Activated CD8-positive, alpha-beta memory T cell treated with anti-CD3 and anti-CD28 coated beads for 36 hours (primary cell): ENCODE data around the gene GPS1. TPM values are rescaled to one million over a fixed set of nuclear protein-coding genes. Genes with fewer than 3 reads are reported as not detected.
"Not testable (repeated sequence)": the region's sequence is repeated elsewhere in the genome, so short reads cannot be mapped to it uniquely, and the experiment has no call there.

Experiments
- CTCF ChIA-PET: fragments of 350-600 bp; sonication (Branson Sonifier 250); formaldehyde crosslinking; loops from one replicate; lab custom pipeline; 2021; ENCODE audit warnings: antibody characterized with exemption; lab: Charles Lee
- POLR2A ChIA-PET: fragments of 350-600 bp; sonication (Branson Sonifier 250); formaldehyde crosslinking; loops from one replicate; lab custom pipeline; 2021; ENCODE audit warnings: antibody characterized with exemption; lab: Charles Lee
- total RNA-seq, 2 experiments: library from RNA; stranded (reverse); gene quantifications; one replicate each; pipeline ENCODE4 v1.2.3, GENCODE V29; 2021

GPS1 gene
- total RNA-seq, 2 experiments from 2014 or later, result 118 TPM

DNA sequence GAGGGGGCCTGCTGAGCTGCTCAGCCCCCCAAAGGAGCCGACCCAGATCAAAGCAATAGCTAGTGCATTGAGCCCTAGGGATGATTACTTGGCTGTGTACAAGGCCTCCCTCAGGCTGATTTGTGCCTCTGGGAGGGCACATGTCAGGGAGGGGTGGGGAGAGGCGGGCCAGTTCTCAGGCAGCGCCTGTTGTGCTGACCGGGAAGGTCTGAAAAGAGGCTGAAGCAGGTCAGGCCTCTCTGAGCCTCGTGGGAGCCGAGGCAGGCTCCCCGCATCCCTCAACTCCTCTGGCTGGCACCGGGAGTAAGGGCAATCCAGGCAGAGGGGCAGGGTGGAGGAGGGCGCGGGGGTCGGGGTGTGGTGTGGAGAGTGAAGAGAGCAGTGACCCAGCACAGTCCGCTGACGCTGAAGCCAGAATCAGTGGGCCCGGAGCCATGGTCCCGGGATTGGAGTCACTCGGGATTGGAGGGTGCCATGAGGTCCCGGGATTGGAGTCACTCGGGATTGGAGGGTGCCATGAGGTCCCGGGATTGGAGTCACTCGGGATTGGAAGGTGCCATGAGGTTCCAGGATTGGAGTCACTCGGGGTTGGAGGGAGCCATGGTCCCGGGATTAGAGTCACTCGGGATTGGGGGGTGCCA is 17.2 kb upstream of the GPS1 start:
- ChIA-PET POLR2A (interaction anchor here (0.5 kb wide), 1 partner anchor 318 kb away, joined by 3 read pairs; no protein-coding TSS in a partner anchor), CTCF (interaction anchor here (0.6 to 2.1 kb wide), 5 partner anchors 15 to 119 kb away, joined by 3 to 8 read pairs (median 4); no protein-coding TSS in a partner anchor)

DNA sequence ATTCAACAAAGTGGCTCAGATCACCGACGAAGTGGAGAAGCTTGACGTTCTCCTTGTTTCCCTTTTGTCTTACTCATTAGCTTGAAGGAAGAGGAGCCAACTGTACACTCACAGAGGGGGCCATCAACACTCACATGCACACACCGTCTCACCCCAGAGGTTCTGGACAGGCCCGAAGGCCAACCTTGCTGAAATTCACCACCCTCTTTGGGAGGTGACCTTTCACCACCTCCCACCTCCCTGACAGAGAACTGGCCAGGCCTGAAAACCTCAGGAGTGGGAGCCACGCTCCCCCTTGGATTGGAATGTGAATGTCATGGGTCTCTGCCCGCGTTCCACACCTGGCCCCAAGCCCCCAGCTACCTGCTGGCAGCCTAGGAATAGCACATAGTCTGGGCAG is 16.2 kb upstream of the GPS1 start:
- ChIA-PET CTCF (interaction anchor here (0.6 to 2.1 kb wide), 7 partner anchors 14 to 390 kb away, joined by 3 to 8 read pairs (median 4); no protein-coding TSS in a partner anchor), POLR2A (interaction anchor here (1.3 kb wide), 2 partner anchors 19 to 63 kb away, joined by 3 read pairs; no protein-coding TSS in a partner anchor)

DNA sequence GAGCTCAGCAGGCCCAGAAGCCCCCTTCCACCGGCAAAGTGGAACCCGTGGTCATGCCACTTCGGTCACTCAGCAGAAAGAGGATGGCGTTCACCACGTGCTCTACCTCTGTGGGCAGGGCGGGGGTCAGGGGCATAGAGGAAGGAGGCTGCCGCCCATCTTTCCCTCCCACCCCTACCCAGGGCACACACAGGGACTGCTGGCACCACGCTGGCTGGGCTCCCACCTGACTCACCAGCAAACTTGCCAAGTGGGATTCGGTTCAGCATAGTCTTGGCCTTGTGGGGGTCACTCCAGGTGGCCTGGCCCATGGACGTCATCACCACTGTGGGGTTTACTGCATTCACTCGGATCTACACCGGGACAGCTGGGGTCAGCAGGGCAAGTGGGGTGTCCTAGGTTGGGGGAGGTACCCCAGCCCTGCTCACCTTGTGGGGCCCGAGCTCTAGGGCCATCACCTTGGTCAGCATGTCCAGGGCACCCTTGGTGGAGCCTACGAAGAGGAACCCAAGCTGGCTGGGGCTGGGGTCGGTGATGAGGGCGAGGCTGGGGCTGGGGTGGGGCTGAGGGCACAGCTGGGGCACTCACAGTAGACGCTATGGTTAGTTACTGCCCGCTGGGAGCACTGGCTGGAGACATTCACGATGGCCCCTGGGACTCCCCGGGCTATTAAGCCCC is 15.6 kb upstream of the GPS1 start:
- POLR2A ChIA-PET, result interaction anchor here (1.3 kb wide), 2 partner anchors 20 to 62 kb away, joined by 3 read pairs; no protein-coding TSS in a partner anchor
- CTCF ChIA-PET, result interaction anchor here (0.6 to 2.1 kb wide), 6 partner anchors 10 to 389 kb away, joined by 3 to 8 read pairs (median 4); no protein-coding TSS in a partner anchor

DNA sequence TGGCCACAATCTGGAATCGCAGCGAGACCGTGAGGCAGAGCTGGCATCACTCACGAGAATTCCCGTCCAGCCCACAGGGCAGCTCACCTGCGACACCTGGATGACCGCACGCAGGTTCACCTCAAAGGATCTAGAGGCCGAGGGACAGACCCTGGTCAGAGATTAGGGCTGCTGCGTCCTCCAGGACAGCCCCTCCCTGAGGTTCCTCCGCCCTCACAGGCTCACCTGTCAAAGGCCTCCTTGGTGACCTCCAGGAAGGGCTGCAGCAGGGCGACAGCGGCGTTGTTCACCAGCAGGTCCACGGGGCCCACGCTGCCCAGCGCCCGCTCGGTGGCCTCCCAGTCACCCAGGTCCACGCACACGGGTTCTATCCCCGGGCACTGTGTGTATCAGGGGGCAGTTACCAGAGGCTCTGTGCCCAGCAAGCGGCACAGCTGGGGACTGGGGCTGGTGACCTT is 15.0 kb upstream of the GPS1 start:
- ChIA-PET CTCF (interaction anchor here (1.3 to 2.1 kb wide), 3 partner anchors 10 to 17 kb away, joined by 4 to 8 read pairs (median 5); no protein-coding TSS in a partner anchor), POLR2A (interaction anchor here (1.3 kb wide), 2 partner anchors 20 to 62 kb away, joined by 3 read pairs; no protein-coding TSS in a partner anchor)

DNA sequence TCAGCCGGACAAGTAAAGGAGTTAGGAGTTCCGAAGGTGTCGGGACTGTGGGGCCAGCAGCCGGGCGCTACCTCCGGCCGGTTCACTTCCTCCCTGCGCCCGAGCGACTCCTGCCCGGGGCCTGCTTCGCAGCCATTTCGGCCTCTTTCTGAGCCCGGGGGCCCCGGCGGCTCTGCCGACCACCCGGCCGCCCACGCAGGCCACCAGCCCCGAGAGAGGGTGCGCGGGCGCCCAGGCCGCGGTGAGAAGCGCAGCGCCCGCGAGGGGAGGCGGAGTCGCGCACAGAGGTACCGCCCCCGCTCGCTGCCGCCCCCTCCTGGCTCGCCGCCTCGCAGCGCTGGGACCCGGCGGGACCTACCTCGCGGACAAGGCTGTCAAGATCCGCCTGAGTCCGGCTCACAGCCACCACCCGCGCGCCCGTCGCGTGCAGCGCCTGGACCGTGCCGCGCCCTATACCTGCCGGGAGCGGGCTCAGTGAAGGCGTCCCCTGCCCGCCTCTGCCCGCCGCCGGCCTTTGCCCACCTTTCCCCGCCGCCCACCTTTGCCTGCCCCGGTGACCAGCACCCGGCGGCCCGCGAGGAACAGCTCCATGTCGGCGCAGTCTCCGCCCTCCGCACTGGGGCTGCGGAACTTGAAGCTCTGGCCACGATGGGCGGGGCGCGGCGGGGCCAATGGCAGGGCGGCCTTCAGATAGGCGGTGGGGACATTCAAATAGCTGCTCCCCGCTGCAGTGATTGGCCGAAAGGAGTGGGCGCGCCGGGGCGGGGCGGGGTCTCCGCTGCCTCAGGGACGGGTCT is 14.4 kb upstream of the GPS1 start, which contains the start of gene DCXR:
TSS of gene DCXR (minus strand) at position 606 of the 797 bp plus-strand sequence. CDS start at position 591, 15 bp downstream.
- ChIA-PET CTCF (interaction anchor here (0.6 to 2.0 kb wide), 12 partner anchors 9 to 140 kb away, joined by 3 to 5 read pairs (median 3); partner anchors contain the start of genes LRRC45 and MAFG), POLR2A (interaction anchor here (0.7 to 1.4 kb wide), 10 partner anchors 12 to 177 kb away, joined by 3 to 7 read pairs (median 3); partner anchors contain the start of genes CENPX and LRRC45)

DNA sequence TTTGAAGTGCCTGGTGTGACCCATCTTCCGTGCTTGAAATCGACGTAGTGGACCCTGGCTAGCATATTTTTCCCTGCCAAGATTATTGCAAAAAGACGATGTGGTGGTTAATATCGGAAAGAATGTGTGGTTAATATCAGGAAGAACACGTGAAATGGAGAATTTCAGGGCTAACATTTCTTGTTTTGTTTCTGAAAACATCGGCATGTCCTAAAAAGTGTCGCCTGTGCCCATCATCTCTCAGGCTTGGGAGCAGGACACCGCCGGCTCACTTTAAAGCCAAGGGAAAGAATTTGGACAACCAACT is 13.9 kb upstream of the GPS1 start:
- ChIA-PET CTCF (interaction anchor here (0.6 to 2.0 kb wide), 11 partner anchors 8 to 141 kb away, joined by 3 to 5 read pairs (median 3); partner anchors contain the start of genes LRRC45 and MAFG), POLR2A (interaction anchor here (0.7 to 1.4 kb wide), 10 partner anchors 12 to 176 kb away, joined by 3 to 7 read pairs (median 3); partner anchors contain the start of genes CENPX and LRRC45)

DNA sequence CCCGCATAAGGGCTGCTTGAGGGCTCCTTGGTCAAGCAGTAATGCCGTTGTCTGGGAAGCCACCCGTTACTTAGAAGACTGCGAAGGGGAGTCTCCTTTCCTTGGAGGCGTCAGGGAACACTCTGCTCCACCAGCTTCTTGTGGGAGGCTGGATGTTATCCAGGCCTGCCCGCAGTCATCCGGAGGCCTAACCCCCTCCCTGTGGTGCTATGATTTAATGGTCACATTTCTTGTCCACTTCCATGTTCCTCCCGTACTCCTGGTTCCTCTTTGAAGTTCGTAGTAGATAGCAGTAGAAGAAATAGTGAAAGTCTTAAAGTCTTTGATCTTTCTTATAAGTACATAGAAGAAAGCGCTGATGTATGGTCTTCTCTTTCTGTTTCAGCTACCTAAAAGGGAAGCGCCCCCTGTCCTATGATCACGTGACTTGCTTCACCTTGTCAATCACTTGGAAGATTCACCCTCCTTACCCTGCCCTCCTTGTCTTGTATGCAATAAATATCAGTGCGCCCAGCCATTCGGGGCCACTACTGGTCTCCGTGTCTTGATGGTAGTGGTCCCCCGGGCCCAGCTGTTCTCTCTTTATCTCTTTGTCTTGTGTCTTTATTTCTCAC is 12.8 kb upstream of the GPS1 start:
- CTCF ChIA-PET, result interaction anchor here (0.6 to 0.9 kb wide), 3 partner anchors 10 to 623 kb away, joined by 3 to 4 read pairs (median 3); no protein-coding TSS in a partner anchor

DNA sequence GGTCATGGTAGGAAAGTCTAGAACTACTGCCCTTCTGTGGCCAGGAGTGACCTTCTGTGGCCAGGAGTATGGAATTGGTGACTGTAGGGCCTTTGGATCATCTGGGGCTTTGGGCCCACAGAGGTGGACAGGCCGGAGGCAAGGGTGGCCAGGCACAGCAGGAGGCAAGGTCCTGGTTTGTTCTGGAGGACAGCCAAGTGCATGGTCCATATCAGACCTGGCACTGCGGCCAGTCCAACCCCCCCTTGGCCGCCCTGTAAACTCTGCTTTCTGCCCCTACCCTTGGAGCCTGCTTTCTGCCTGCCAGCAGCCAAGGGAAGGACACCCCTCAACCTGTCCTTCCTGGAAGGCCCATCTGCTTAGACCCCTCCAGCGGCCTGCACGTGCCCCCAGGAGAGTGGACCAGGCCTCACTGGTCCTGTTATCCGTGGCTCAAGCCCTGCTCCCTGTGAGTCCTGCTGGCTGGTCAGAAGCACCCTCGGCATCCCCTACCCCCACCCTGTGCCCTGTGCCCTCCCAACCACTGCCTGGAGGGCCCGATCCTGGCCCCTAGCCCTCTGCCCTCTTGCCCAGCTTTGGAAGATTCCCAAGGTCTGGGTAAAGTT is 11.9 kb upstream of the GPS1 start:
- ChIA-PET CTCF (interaction anchor here (0.6 to 1.0 kb wide), 3 partner anchors 9 to 622 kb away, joined by 3 to 6 read pairs (median 4); no protein-coding TSS in a partner anchor), POLR2A (no interaction called here)

More for the DNA sequence above, 12.8 kb upstream of the GPS1 start:
- POLR2A ChIA-PET, result not testable (repeated sequence)

DNA sequence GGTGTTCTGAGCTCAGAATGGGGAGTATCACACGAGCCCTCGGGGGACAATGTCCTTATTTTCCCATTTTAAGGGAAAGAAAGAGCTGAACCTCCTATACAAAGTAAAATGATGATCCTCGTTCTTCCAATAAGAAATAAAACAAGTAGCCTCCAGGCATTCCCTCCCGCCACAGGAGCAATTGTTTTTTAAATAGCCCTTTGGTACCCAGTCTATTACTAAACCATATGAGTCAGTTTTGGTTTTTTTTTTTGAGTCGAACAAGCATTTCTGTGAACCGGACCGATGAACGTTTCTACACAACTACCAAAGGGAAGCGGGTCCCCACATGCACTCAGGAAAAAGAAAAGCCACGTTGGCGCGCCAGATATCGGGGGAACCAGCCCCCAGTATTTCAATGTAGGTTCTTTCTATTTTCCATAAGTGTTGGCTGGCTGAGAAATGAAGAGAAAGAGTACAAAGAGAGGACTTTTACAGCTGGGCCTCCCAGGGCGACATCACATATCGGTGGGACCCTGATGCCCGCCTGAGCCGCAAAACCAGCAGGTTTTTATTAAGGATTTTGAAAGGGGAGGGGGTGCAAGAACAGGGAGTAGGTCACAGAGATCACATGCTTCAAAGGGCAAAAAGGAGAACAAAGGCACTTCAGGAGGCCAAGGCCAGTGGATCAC is 10.4 kb upstream of the GPS1 start:
- ChIA-PET POLR2A (no interaction called here), CTCF (interaction anchor here (1.2 kb wide), 1 partner anchor 57 kb away, joined by 3 read pairs; the partner anchor contains the start of gene FASN)

DNA sequence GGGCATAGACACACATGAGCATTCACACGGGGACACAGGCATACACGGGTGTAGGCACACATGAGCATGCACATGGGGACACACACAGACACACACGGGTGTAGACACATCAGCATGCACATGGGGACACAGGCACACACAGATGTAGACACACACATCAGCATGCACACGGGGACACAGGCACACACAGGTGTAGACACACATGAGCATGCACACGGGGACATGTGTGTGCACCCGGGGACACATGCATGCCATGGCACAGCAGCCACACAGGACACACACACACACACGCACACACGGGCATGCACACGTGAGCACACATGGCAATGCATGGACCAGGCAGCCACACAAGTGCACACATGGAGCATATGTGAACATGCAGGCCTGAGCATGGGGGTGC is 9.0 kb upstream of the GPS1 start:
- ChIA-PET CTCF (no interaction called here), POLR2A (no interaction called here)

DNA sequence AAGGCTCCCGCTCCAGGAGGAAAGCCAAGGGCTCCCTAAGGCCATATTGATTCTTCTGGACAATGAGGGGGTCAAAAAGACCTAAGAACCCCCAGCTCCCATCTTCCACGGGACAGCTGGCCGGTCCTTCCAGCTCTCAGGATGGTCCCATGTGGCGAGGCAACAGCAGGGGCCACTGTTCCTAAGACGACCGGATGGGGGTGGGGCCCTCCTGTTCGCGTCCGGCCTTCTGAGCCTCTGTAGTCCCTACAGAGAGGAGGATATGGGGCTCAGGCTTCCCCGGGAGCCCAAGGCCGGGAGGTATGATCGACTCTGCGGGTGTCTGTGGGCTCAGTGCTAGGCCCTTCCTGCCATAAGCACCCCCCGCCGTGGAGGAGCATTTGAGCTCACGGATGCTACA is 8.2 kb upstream of the GPS1 start:
- POLR2A ChIA-PET, result no interaction called here

DNA sequence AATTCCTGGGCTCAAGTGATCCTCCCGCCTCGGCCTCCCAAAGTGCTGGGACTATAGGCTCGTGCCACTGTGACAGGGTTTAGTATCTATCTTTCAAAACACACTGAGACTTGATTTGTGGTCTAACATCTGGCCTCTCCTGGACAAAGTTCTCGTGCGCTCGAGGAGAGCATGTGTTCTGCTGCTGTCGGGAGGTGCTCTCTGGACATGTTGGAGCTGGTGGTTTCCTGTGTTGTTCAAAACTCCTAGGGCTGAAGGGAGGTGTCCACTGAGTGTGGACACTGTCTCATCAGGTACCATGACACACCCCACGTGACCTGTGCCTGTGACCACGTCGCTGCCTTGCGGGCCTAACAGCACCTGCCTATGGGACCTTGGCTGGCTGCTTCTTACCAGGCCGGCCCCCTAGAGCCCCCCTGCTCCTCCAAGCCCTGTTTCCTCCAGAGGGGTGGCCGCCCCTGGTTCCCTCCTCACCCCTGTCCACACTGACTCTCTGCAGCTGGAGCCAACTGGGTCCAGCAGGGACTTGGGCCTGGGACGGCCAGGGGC is 5.7 kb upstream of the GPS1 start:
- CTCF ChIA-PET, result interaction anchor here (1.7 kb wide), 1 partner anchor 9 kb away, joined by 5 read pairs; the partner anchor contains the start of gene DCXR
- POLR2A ChIA-PET, result no interaction called here

More for the DNA sequence above, 8.2 kb upstream of the GPS1 start:
- CTCF ChIA-PET, result no interaction called here

DNA sequence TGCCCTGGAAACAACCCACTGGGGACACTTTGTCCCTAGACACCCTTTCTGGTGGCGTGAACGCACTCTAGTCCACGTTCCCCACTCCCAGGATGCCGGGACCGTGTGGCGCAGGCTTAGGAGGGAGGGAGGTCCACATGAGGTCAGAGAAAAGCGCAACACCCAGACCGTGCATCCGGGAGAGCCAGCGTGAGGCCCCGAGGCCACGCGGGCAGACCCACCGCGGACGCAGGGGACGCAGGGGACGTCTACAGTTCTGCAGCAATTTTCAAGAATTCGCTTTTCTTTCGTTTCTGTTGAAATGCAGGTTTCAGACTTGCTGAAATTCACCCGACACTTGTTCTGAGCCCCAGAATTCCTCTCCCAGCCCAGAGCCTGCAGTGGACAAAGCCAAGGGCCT is 4.8 kb upstream of the GPS1 start:
- ChIA-PET POLR2A (no interaction called here), CTCF (interaction anchor here (1.7 kb wide), 1 partner anchor 10 kb away, joined by 5 read pairs; the partner anchor contains the start of gene DCXR)

DNA sequence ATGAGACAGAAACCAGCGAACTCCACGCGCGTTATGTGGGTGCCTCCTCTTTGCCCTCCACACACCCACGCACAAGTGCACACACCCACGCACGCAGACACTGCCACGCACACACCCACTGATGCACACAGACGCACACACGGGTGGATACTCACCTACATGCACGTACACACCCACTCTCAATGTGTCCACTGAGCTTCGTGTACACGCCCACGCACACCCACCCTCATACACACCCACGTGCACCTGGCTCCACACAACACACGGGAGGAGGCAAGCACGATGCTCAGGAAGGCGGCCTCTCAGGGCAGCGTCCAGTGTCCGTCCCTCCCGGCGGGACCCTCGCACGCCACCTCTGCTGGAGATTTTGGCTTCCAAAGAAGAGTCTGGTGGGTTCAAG is 4.3 kb upstream of the GPS1 start:
- POLR2A ChIA-PET, result no interaction called here
- CTCF ChIA-PET, result no interaction called here

DNA sequence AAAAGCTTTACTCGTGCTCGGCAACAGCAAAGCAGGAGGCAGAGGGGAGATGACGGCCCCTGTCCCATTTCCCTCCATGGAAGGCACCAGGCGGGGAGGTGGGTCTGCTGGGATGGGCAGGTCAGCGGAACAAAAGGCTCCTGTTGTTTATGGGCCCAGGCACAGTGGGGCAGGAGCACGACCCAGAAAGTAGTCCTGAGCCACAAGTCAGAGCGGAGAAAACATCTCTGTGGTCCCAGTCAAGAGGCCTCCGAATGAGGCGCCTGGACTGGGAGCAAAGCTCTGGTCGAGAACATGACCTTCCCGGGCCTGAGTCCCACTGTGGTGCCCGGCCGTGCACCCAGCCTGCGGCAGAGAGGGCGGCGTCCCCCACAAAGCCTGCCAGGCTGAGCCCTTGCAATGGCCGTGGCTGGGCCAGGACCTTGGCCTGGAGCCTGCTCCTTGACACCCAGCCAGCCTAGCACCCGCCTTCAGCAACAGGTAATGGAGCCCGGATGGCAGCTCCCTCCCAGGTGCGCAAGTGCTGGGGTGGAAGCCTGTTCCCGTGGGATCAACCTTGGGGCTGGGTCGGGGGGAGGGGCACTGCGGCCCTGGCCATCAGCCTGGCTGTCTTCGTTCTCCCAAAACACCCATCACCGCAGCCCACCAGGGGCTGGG is 3.7 kb upstream of the GPS1 start:
- CTCF ChIA-PET, result interaction anchor here (0.7 kb wide), 1 partner anchor 9 kb away, joined by 3 read pairs; no protein-coding TSS in a partner anchor

DNA sequence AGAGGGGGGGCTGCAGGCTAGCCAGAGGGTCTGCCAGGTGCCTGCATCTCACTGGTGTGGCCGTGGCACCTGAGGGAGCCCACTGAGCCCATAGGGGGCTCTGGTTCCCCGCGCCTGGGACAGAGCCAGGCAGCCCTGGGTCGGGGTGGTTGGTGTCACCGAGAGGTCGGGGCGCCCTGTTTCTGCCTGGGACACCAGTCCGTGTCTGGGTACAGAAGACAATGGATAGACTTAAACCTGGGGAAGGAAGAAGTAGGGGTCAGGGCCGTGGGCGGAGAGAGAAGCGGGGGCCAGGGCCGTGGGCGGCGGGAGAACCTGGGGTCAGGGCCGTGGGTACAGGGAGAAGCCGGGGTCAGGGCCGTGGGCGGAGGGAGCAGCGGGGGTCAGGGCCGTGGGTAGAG is 3.1 kb upstream of the GPS1 start:
- ChIA-PET CTCF (interaction anchor here (0.7 kb wide), 1 partner anchor 10 kb away, joined by 3 read pairs; no protein-coding TSS in a partner anchor), POLR2A (no interaction called here)

More for the DNA sequence above, 3.7 kb upstream of the GPS1 start:
- POLR2A ChIA-PET, result no interaction called here
